ENCODE data around the gene SLK.

SLK gene

DNA sequence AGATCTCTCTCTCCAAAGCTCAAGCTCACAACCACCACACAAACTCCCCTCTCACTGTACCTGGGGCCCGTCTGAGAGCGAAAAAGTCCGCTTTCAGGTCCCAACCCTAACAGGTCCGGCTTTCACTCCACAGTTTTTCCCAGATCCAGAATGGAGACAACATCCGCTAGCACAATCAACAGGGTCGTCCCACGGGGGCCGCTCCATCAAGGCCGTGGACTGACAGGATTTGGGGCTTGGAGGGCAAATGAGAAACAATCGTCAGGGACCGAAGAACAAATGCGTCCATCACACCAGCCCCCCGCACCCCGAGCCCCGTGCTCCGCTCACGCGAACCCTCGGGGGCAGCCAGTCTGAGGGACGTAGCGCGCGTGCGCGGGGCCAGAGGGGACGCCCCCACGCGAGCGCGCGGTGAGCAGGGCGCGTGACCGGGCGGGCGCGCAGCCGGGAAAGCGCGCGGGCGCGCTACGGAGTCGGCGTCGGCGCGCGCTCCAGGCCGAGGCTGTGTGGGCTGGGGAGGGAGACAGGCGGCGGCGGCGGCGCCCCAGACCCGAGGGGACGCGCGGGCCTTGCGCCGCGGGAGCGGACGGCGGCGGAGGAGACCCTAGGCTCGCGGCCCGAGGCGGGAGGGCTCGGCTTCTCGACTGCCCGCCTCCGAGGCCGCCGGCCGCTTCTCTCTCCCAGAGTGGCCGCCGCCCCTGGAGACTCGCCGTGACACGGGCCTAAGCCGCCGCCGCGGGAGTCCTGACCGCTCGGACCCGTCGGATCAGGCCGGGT lies at the start of gene SLK:
SLK (plus strand) TSS at position 470 of the 777 bp plus-strand sequence. CDS start 606 bp downstream, outside the sequence.
- Mint-ChIP-seq H3K4me3 (peak within 1 kb of the TSS; percentile 98), H3K36me3 (no peaks in the 10 kb centered on the region), H3K27me3 (no peaks in the 10 kb centered on the region), H3K27ac (peak within 1 kb of the TSS; percentile 95), H3K9me3 (no peaks in the 10 kb centered on the region), H3K4me1 (peaks cover 44% of the 10 kb centered on the region)

DNA sequence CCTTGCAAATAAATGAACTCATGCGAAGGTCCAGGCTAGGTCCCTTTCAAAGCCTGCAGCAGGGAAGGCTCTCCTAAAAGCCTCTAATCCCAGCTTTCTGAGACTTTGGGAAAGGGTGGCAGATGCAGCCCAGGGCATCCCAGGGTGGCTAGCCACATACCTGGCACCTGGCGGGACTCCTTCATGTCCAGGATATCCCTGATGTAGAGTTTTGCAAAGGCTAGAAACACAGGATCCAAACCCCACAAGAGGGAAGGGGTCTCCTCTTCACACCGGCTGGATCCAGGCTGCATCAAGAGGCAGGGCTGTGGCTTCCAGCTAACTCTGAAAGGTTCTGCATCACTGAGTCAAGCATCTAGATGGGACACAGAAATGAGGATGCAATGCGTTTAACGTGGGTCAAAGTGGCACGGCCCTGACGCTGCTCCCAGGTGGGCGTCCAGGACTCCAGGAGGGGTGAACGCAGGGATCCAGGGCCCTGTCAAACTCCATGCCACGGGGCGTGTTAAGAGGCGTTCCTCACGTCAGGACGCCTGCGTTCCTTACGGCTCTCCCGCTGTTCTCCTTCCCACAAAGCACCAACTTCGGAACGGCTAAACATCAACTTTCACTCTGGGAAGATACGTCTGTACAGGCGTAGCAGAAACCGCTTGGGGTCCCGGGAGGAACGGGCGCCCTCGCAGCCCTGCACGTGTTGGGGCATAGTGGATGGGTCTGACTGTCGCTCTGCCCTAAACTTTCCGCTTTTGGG lies 49.5 kb upstream of the SLK start:
- peaks cover 14% of the 10 kb centered on the region for H3K36me3 Mint-ChIP-seq
- peak overlapping the region; percentile 96 for H3K27ac Mint-ChIP-seq
- H3K4me3 Mint-ChIP-seq = peak overlapping the region; percentile 96
- H3K9me3 Mint-ChIP-seq = peaks cover 8% of the 10 kb centered on the region
- H3K27me3 Mint-ChIP-seq = no peaks in the 10 kb centered on the region
- H3K4me1 Mint-ChIP-seq = peaks cover 44% of the 10 kb centered on the region

DNA sequence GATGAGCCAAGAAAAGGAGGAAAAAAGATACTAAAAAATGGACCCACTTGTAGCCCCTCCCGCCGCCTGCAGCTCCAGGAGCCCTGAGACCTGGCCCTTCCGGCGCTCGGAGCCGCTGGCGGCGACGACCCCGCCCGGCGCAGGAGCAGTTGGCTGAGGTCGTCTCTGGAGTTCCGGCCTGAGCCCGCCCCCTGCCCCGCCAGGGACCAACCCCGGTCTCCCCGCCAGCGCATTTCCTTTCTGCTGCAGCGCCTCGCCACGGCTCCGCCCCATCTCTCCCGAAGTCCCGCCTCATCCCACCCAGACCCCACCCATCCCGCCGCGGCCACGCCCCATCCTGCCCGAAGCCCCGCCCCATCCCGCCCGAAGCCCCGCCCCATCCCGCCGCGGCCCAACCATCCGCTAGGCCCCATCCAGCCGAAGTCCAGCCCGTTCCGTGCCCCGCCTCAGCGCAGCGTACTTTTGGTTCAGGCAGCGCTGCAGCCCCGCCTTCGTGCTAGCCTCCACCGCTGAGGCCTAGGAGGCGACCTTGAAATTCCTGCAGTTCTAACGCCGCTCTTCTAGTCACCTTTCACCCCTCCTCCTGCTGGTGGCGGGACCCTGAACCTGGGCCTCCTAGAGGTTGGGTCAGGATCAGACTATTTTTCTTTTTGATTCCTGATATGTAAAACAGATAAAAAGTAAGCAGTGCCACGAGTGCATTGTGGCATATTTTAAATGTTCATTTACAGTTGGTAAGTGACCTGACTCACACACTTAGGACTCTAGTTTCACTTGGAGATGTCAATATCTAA lies 48.7 kb upstream of the SLK start, which contains the start of gene STN1:
STN1 (minus strand) TSS at position 132 of the 794 bp plus-strand sequence. CDS start 590 bp downstream, outside the sequence.
- H3K36me3 Mint-ChIP-seq = peaks cover 11% of the 10 kb centered on the region
- H3K4me1 Mint-ChIP-seq = peaks cover 36% of the 10 kb centered on the region
- H3K9me3 Mint-ChIP-seq = peaks cover 2% of the 10 kb centered on the region
- peak within 1 kb of the TSS; percentile 96 for H3K27ac Mint-ChIP-seq
- peak within 1 kb of the TSS; percentile 96 for H3K4me3 Mint-ChIP-seq
- no peaks in the 10 kb centered on the region for H3K27me3 Mint-ChIP-seq

DNA sequence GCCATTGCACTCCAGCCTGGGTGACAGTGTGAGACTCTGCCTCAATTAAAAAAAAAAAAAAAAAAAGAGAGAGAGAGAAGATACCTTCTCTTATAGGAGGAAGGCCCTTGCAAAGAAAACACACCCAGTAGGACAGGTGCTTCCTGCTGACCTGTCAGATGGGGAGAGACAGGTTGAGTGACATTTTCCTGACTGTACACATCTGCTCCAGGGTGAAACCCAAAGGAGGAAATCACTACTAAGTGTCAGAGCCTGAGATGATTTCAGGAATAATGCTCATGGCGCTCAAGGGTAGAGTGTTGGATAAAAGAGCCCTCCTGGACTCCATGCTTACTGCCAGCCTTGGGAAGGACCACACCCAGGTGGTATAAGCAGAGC lies 47.3 kb upstream of the SLK start:
- Mint-ChIP-seq H3K27ac (no peak overlapping the region), H3K9me3 (no peaks in the 10 kb centered on the region), H3K4me3 (no peak overlapping the region), H3K36me3 (peaks cover 10% of the 10 kb centered on the region), H3K4me1 (peaks cover 28% of the 10 kb centered on the region), H3K27me3 (no peaks in the 10 kb centered on the region)

DNA sequence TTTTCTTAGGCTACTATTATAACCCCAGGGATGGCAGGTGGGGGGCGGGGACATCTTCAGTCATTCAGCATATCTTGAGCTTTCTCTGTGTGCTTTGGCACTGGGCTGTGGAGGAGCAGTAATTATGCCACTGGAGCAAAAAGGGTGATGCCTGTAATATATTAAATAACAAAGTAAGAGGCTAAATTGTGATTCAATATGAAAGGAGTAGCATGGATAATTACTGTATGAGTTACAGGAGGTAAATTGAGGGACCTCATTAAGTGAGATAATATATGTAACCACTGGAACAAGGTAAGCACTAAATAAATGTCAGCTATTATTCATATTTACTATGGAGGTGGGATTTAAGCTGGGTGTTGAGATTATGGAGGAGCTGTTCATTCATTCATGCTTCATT lies 45.7 kb upstream of the SLK start:
- Mint-ChIP-seq H3K36me3 (no peaks in the 10 kb centered on the region), H3K4me1 (peaks cover 14% of the 10 kb centered on the region), H3K27me3 (no peaks in the 10 kb centered on the region), H3K4me3 (no peak overlapping the region), H3K9me3 (no peaks in the 10 kb centered on the region), H3K27ac (no peak overlapping the region)

DNA sequence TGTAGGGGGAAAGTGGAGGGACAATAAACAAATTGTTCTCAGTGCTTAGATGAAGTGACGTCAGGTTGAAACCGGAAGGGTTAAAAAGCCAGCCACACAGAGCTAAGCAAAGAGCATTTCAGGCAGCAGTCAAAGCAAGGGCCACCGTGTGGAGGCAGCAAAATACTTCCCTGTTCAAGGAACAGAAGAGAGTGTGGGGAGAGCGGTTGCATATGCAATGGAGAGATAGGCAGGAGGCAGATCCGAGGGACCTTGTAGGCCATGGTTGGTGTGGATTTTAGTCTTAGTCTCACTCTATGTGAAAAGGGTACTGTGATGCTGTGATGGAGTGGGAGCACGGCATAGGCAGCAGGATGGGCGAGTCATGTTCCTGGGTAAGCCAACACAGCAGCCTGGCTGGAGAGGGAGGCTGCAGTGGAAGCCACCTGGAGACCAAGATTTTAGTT lies 45.2 kb upstream of the SLK start:
- Mint-ChIP-seq H3K36me3 (no peaks in the 10 kb centered on the region), H3K9me3 (no peaks in the 10 kb centered on the region), H3K4me3 (no peak overlapping the region), H3K27me3 (no peaks in the 10 kb centered on the region), H3K4me1 (peaks cover 9% of the 10 kb centered on the region), H3K27ac (no peak overlapping the region)

DNA sequence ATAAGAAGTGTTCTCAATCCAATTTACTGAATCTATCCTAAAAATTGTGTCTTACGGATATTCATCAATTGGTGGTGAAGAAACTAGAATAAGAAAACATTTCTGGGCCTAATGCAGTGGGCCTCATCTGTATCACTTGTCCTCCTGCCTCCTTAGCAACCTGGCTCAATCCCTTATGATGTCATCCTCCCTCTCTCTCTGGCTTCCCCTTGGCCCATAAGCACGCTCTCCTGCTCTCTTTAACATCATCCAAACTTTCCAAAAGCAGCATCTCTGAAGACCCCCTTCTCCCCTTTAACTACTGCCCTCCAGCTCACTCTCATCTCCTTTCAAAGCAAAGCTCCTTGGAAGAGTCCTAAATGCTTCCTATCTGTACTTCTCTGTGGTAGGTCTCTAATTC lies 44.3 kb upstream of the SLK start:
- Mint-ChIP-seq H3K4me1 (peaks cover 7% of the 10 kb centered on the region), H3K9me3 (no peaks in the 10 kb centered on the region), H3K36me3 (no peaks in the 10 kb centered on the region), H3K27ac (no peak overlapping the region), H3K27me3 (no peaks in the 10 kb centered on the region), H3K4me3 (no peak overlapping the region)

DNA sequence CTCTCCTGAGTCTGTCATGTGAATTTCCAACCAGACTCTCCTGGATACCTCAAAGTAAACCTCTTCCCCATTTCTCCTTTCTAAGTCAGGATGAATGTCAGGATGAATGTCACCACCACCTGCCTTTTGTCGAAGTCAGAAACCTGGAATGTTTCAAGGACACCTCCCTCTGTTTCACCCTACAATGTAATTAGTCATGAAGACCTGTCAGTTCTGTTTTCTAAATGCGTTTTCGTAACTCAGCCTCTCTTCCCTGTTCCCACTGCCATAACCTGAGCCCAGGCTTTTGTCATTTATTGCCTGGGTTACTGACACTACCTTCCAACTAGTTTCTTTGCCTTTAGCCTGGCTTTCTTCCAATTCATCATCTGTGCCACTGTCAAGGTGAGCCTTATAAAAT lies 43.4 kb upstream of the SLK start:
- H3K9me3 Mint-ChIP-seq = no peaks in the 10 kb centered on the region
- no peak overlapping the region for H3K4me3 Mint-ChIP-seq
- no peak overlapping the region for H3K27ac Mint-ChIP-seq
- H3K36me3 Mint-ChIP-seq = no peaks in the 10 kb centered on the region
- peaks cover 5% of the 10 kb centered on the region for H3K4me1 Mint-ChIP-seq
- H3K27me3 Mint-ChIP-seq = no peaks in the 10 kb centered on the region

DNA sequence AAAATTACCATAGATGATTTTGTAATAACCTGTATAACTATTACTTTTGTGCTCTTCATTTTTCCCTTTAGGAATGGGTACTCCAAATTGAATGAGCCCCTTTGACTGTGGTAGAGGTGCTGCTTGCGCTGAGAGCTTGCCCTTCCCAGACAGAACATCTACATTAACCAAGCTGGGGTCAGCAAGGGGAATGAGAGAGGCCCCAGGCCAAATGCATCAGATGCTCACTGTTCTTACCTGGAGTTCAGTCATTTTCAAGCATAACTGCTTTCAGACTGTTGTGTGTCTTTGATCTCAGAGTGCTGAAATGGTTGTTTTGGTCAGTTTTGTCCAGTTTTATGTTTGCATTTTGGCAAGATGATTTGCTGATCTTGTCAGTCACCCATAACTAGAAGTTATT lies 41.3 kb upstream of the SLK start:
- Mint-ChIP-seq H3K36me3 (no peaks in the 10 kb centered on the region), H3K27me3 (no peaks in the 10 kb centered on the region), H3K4me3 (no peak overlapping the region), H3K4me1 (no peaks in the 10 kb centered on the region), H3K27ac (no peak overlapping the region), H3K9me3 (no peaks in the 10 kb centered on the region)

DNA sequence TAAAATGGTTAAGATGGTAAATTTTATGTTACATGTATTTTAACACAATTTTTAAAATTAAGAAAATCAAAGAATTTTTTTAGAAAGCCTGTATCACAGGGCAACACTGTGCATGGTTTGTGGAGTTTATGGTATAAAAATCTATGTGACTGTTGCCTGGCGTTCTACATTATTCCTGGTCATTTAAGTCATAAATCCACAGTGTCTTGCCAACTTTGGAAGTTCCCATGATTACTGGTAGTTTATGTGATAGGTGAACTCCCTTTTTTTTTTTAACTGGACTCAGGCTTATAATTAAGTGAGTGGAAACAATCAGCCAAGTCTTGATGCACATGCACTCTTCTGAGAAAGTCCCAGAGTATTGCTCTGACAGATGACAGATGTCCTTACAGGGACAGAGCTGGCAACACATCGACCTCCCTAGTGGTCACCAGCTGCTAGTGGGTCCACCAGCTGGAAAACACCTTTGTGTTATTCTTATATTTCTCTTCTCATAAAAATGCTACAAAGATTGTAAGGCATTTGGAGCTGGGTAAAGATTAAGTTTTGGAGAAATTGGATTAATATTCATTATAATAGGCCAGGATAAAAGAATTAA lies 40.1 kb upstream of the SLK start:
- no peak overlapping the region for H3K27ac Mint-ChIP-seq
- no peaks in the 10 kb centered on the region for H3K9me3 Mint-ChIP-seq
- no peaks in the 10 kb centered on the region for H3K36me3 Mint-ChIP-seq
- no peaks in the 10 kb centered on the region for H3K4me1 Mint-ChIP-seq
- no peaks in the 10 kb centered on the region for H3K27me3 Mint-ChIP-seq
- no peak overlapping the region for H3K4me3 Mint-ChIP-seq

DNA sequence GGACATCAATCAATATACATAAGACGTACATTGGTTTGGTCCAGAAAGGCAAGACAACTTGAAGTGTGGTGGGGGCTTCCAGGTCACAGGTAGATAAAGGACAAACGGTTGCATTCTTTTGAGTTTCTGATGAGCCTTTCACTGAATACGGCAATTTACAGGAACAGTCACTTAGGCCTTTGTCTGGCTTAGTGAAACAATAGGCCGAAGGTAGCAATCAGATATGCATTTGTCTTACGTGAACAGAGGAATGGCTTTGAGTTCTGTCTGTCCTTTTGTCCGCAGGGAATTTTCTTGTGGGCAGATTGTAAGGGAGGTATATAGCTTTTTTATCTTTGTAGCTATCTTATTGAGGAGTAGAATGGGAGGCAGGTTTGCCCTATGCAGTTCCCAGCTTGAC lies 38.2 kb upstream of the SLK start:
- Mint-ChIP-seq H3K9me3 (no peaks in the 10 kb centered on the region), H3K4me1 (no peaks in the 10 kb centered on the region), H3K4me3 (no peak overlapping the region), H3K27ac (no peak overlapping the region), H3K27me3 (no peaks in the 10 kb centered on the region), H3K36me3 (no peaks in the 10 kb centered on the region)

DNA sequence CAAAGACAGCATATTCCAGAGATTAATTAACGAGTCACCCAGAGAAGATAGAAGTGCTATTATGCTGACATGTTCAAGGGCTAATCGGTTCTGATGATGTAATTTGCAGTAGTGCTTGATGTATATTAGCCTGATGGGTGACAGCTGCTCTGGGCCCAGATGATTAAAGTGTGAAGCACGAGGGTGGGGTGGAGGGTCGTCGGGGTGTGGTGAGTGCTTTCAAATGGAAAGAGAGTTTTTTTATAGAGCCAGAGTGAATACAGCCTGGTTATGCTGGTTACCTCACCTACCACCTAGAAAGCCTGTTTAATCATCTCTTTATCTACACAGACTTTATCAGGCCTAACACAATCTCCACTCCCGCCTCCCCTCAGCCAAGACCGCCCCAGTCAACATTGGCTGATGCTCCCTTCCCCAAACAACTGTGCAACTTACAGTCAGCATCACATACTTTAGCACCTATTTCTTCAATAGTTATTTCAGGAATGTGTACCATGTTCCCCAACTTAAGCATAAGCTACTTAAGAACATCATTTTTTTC lies 37.5 kb upstream of the SLK start:
- H3K9me3 Mint-ChIP-seq = no peaks in the 10 kb centered on the region
- no peaks in the 10 kb centered on the region for H3K36me3 Mint-ChIP-seq
- H3K4me1 Mint-ChIP-seq = no peaks in the 10 kb centered on the region
- H3K27ac Mint-ChIP-seq = no peak overlapping the region
- no peaks in the 10 kb centered on the region for H3K27me3 Mint-ChIP-seq
- no peak overlapping the region for H3K4me3 Mint-ChIP-seq

DNA sequence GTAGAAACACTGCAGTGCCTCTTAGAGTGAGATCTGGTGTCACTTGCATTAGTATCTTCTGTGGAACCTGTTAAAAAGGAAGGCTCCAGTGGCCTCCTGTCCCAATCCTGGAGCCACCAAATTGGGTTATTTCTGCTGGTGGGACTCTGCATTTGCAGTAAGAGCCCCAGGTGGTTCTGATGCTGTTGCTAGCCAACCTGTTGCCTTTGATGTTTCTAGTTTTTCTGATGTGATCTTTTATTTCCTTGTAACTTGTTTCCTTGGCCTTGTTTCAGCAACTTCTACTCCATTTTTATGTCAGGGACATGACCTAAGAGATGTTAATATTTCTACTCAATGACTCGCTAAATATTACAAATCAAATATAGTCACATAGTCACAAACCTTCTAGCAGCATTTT lies 36.5 kb upstream of the SLK start:
- Mint-ChIP-seq H3K4me1 (no peaks in the 10 kb centered on the region), H3K27ac (no peak overlapping the region), H3K9me3 (no peaks in the 10 kb centered on the region), H3K4me3 (no peak overlapping the region), H3K36me3 (no peaks in the 10 kb centered on the region), H3K27me3 (no peaks in the 10 kb centered on the region)

DNA sequence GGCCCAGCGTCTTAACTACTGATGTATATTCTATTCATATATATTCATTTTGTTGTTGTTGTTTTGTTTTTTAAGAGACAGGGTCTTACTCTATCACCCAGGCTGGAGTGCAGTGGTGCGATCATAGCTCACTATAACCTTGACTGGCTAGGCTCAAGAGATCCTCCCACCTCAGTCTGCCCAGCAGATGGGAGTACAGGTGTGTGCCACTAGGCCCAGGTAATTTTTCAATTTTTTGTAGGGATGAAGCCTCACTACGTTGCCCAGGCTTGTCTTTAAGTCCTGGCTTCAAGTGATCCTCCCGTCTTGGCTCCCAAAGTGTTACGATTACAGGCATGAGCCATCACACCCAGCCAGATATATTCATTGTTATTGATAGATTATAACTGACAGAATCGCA lies 36.1 kb upstream of the SLK start:
- Mint-ChIP-seq H3K36me3 (no peaks in the 10 kb centered on the region), H3K27ac (no peak overlapping the region), H3K9me3 (no peaks in the 10 kb centered on the region), H3K4me3 (no peak overlapping the region), H3K4me1 (no peaks in the 10 kb centered on the region), H3K27me3 (no peaks in the 10 kb centered on the region)

DNA sequence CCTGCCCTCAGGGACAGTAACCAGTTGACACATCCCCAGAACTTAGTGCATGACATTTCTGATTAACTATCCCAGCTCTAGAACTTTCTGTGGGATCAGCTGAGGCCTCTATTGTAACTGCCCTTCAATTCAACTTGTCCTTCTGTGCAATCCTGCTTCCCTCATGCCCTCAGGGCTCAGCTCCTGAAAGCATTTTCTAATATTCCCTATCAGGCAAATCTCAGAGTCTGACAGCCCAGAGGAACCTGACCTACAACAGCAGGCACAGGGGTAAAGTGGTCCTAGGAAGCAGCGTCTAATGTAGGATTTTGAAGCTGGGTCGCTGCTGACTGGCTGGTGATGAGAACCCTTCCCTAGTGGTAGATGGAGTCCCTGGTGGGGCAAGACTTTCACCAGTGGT lies 35.3 kb upstream of the SLK start:
- no peaks in the 10 kb centered on the region for H3K4me1 Mint-ChIP-seq
- H3K27ac Mint-ChIP-seq = no peak overlapping the region

More for the DNA sequence above, 35.3 kb upstream of the SLK start:
- Mint-ChIP-seq H3K27me3 (no peaks in the 10 kb centered on the region), H3K36me3 (no peaks in the 10 kb centered on the region), H3K4me3 (no peak overlapping the region), H3K9me3 (no peaks in the 10 kb centered on the region)

Data from activated naive CD4-positive, alpha-beta T cell treated with anti-CD3 and anti-CD28 coated beads, Interleukin-2, amount 50 U/mL, for 24 hours (primary cell).